PC-3 (cell line): ENCODE results near the gene OPHN1.

Source experiments
- CTCF ChIP-seq: fragments of 300-600 bp; sonication (generic); conservative IDR thresholded peaks from 2 replicates; pipeline ENCODE4 v1.5.1; 2017; ENCODE audit warnings: antibody characterized with exemption, low read depth, mild to moderate bottlenecking, low read length
- EZH2 ChIP-seq: fragments of 300-600 bp; sonication (generic); IDR thresholded peaks from one replicate; pipeline ENCODE4 v1.6.1; 2017; ENCODE audit warnings: antibody characterized with exemption, mild to moderate bottlenecking, low read length; ENCODE audit not compliant: unreplicated experiment
- EZH2phosphoT487 ChIP-seq: fragments of 300-600 bp; sonication (generic); IDR thresholded peaks from 2 replicates; pipeline ENCODE4 v1.6.1; 2018; ENCODE audit warnings: mild to moderate bottlenecking, antibody characterized with exemption, low read length, borderline replicate concordance

- TF ChIP-seq CTCF: no peak
- TF ChIP-seq EZH2: no peak
- no peak for TF ChIP-seq EZH2phosphoT487
Observed at GRCh38 chrX:68455151-68455510, 21.8 kb upstream of the OPHN1 start.
